ENCODE results near the gene DUSP7. TPM values are rescaled to one million over a fixed set of nuclear protein-coding genes. Genes with fewer than 3 reads are reported as not detected.

Gene DUSP7
- total RNA-seq, 1 experiment from 2014 or later: 16.6 TPM

GRCh38 chr3:52095990-52096775 lies 39.8 kb upstream of the DUSP7 start:
- no peak overlapping the region for H3K4me2 ChIP-seq (ENCODE audit: low read length)
- H3K4me1 ChIP-seq (ENCODE audit: control insufficient read depth in 1 of 2, insufficient read depth in 2 of 2, low read length in 2 of 2): peaks cover 1 to 17% of the 10 kb centered on the region in 2 experiments; a peak in 3 of 4 replicates
- peaks cover 0 to 7% of the 10 kb centered on the region in 2 experiments; a peak in 2 of 4 replicates for H3K36me3 ChIP-seq (ENCODE audit: control insufficient read depth in 1 of 2, insufficient read depth in 2 of 2, low read length in 2 of 2)
- no TSS peak for BruUV-seq (replicated peaks)
- no peak overlapping the region for H2AFZ ChIP-seq (ENCODE audit: low read depth, low read length, poor library complexity, severe bottlenecking)
- ChIA-PET POLR2A (no interaction called here), CTCF (interaction anchor here (1.5 kb wide), 1 partner anchor 124 kb away, joined by 3 read pairs; no protein-coding TSS in a partner anchor), RAD21 (ENCODE audit: low non-redundant PET in 1 of 2, low total read pairs in 2 of 2, uncharacterized antibody in 2 of 2, unreplicated experiment in 2 of 2) (no interaction called here)
- no peaks in the 10 kb centered on the region for H3K27me3 ChIP-seq (ENCODE audit: insufficient read depth, low read length)
- no peaks in the 10 kb centered on the region for H3K9me2 ChIP-seq (ENCODE audit: insufficient read depth)
- DNase-seq (ENCODE audit: low read depth, low spot score) (no peak), ATAC-seq (no peak)
- no peaks in the 10 kb centered on the region for H3K79me2 ChIP-seq (ENCODE audit: insufficient read depth, low read length)
- H3K4me3 ChIP-seq (replicated peaks in 1 of 2; ENCODE audit: low read depth in 1 of 2, low read length in 2 of 2): no peak overlapping the region
- no peaks in the 10 kb centered on the region for H4K20me1 ChIP-seq (ENCODE audit: insufficient read depth)
- TF ChIP-seq TCF7L2 (IDR thresholded peaks at IDR 0.05; ENCODE audit: borderline replicate concordance, extremely low read depth, insufficient read depth, insufficient read length): no peak
- TF ChIP-seq RAD21 (IDR thresholded peaks at IDR 0.05; ENCODE audit: low read depth): no peak
- no peak for TF ChIP-seq FOSL1 (IDR thresholded peaks at IDR 0.05; ENCODE audit: low read depth)
- no peak for TF ChIP-seq YY1 (IDR thresholded peaks at IDR 0.05; ENCODE audit: extremely low read depth, insufficient replicate concordance, low read depth, low read length)
- no peak for TF ChIP-seq MAX (IDR thresholded peaks at IDR 0.05)
- TF ChIP-seq JUND (IDR thresholded peaks at IDR 0.05): no peak
- TF ChIP-seq, protein P1, sequence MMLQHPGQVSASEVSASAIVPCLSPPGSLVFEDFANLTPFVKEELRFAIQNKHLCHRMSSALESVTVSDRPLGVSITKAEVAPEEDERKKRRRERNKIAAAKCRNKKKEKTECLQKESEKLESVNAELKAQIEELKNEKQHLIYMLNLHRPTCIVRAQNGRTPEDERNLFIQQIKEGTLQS (IDR thresholded peaks at IDR 0.05): no peak
- TF ChIP-seq EZH2 (IDR thresholded peaks at IDR 0.05): no peak
- no peak for TF ChIP-seq POLR2AphosphoS5 (IDR thresholded peaks at IDR 0.05; ENCODE audit: low read depth, low read length)
- no peak for TF ChIP-seq SIN3A (IDR thresholded peaks at IDR 0.05; ENCODE audit: low read depth)
- TF ChIP-seq CTCF (IDR thresholded peaks at IDR 0.05 in 2 of 3, conservative IDR thresholded peaks at IDR 0.05 in 1 of 3; ENCODE audit: borderline replicate concordance in 1 of 3, insufficient read depth in 1 of 3, low read depth in 2 of 3, low read length in 2 of 3): no peak
- TF ChIP-seq EGR1 (IDR thresholded peaks at IDR 0.05; ENCODE audit: low read depth): no peak
- TF ChIP-seq, protein P2, sequence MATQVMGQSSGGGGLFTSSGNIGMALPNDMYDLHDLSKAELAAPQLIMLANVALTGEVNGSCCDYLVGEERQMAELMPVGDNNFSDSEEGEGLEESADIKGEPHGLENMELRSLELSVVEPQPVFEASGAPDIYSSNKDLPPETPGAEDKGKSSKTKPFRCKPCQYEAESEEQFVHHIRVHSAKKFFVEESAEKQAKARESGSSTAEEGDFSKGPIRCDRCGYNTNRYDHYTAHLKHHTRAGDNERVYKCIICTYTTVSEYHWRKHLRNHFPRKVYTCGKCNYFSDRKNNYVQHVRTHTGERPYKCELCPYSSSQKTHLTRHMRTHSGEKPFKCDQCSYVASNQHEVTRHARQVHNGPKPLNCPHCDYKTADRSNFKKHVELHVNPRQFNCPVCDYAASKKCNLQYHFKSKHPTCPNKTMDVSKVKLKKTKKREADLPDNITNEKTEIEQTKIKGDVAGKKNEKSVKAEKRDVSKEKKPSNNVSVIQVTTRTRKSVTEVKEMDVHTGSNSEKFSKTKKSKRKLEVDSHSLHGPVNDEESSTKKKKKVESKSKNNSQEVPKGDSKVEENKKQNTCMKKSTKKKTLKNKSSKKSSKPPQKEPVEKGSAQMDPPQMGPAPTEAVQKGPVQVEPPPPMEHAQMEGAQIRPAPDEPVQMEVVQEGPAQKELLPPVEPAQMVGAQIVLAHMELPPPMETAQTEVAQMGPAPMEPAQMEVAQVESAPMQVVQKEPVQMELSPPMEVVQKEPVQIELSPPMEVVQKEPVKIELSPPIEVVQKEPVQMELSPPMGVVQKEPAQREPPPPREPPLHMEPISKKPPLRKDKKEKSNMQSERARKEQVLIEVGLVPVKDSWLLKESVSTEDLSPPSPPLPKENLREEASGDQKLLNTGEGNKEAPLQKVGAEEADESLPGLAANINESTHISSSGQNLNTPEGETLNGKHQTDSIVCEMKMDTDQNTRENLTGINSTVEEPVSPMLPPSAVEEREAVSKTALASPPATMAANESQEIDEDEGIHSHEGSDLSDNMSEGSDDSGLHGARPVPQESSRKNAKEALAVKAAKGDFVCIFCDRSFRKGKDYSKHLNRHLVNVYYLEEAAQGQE (IDR thresholded peaks at IDR 0.05; ENCODE audit: low read depth): no peak
- TF ChIP-seq SP1 (IDR thresholded peaks at IDR 0.05; ENCODE audit: low read depth): no peak
- no peak for TF ChIP-seq CBX3 (IDR thresholded peaks at IDR 0.05; ENCODE audit: low read depth)
- no peak for TF ChIP-seq EZH2phosphoT487 (IDR thresholded peaks at IDR 0.05; ENCODE audit: borderline replicate concordance)
- TF ChIP-seq ZNF274 (IDR thresholded peaks at IDR 0.05; ENCODE audit: low read depth, low read length): no peak
- no peak for TF ChIP-seq ELF1 (IDR thresholded peaks at IDR 0.05; ENCODE audit: borderline replicate concordance, low read depth)
- no peak for TF ChIP-seq POLR2A (IDR thresholded peaks at IDR 0.05; ENCODE audit: borderline replicate concordance, extremely low read depth, insufficient read depth, insufficient read length)
- no peak for TF ChIP-seq CEBPB (IDR thresholded peaks at IDR 0.05; ENCODE audit: low read depth)
- no peak overlapping the region for H3K27ac ChIP-seq (ENCODE audit: low read depth, low read length)
- intact Hi-C loops (cut with micrococcal nuclease): no loop called here
- H3K9ac ChIP-seq (ENCODE audit: low read length): no peak overlapping the region
- peaks cover 0 to 3% of the 10 kb centered on the region in 2 experiments; a peak in 1 of 4 replicates for H3K9me3 ChIP-seq (ENCODE audit: control insufficient read depth in 1 of 2, insufficient read depth in 1 of 2, low read depth in 1 of 2, low read length in 2 of 2)

Measured in HCT116 (cell line).